ENCODE measurements around the gene SPR.

- TF ChIP-seq CTCF (IDR thresholded peaks at IDR 0.05) (no peak), EZH2 (IDR thresholded peaks at IDR 0.05; ENCODE audit: borderline replicate concordance, insufficient read depth, low read depth, low read length, poor library complexity, severe bottlenecking) (no peak)
Observed at GRCh38 chr2:72863046-72863445, 24.2 kb upstream of the SPR start.

Data from B cell (primary cell).